ENCODE data around the gene EXO1. TPM values are rescaled to one million over a fixed set of nuclear protein-coding genes. Genes with fewer than 3 reads are reported as not detected.

The EXO1 gene
- total RNA-seq (1.6 and 5.0 TPM in 2 replicates), polyA plus RNA-seq (1.00 and 3.1 TPM in 2 replicates)

- Histone ChIP-seq H2AFZ (peak within 1 kb of the TSS; percentile 81), H3K9me2 (replicated peaks; ENCODE audit: insufficient read depth) (no peaks in the 10 kb centered on the region), H3K36me3 (replicated peaks; ENCODE audit: insufficient read depth, low read depth) (no peaks in the 10 kb centered on the region), H3K27me3 (no peaks in the 10 kb centered on the region), H4K20me1 (ENCODE audit: insufficient read depth, poor library complexity, severe bottlenecking) (no peaks in the 10 kb centered on the region), H3K27ac (peak within 1 kb of the TSS; percentile 99), H3K4me2 (peak within 1 kb of the TSS; percentile 93), H3K79me2 (peaks cover 3% of the 10 kb centered on the region), H3K4me3 (peak within 1 kb of the TSS; percentile 73), H3K9me3 (ENCODE audit: low read depth) (no peaks in the 10 kb centered on the region), H3K4me1 (ENCODE audit: insufficient read depth) (peaks cover 4% of the 10 kb centered on the region)
- under 1% methylated on average over 68 of the region's 68 CpGs for WGBS (ENCODE audit: low lambda C conversion rate, missing lambda C conversion rate)
- DNase-seq (ENCODE audit: low spot score) = peak; percentile 94
- TF ChIP-seq EZH2 (IDR thresholded peaks at IDR 0.05; ENCODE audit: borderline replicate concordance) = no peak
- TF ChIP-seq CTCF (IDR thresholded peaks at IDR 0.05; ENCODE audit: poor library complexity) = peak; percentile 45
Observed at GRCh38 chr1:241847796-241848685, at the start of gene EXO1. Gene EXO1, plus strand, starts transcription at chr1:241848204. Its CDS starts 2,222 bp downstream, at chr1:241850426.

DNA sequence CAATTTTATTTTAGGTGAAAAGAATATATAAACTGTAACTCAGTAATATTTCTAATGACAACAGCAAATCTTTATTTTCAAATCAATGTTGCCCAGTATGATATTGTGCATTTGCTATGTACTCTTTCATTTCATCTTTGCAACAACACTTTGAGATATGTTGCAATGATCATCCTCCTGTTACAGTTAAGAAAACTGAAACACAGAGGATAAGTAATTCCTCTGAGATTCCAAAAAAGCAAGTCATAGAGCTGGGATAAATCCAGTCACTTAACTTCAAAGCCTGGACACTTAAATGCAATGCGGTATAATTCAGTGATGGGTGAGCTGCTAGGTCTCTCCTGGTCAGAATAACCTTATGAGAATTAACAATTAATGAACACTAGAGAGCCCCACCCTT lies 48.6 kb upstream of the EXO1 start:
- Histone ChIP-seq H3K9me3 (ENCODE audit: low read depth) (no peaks in the 10 kb centered on the region), H3K4me3 (no peak overlapping the region), H4K20me1 (ENCODE audit: insufficient read depth, poor library complexity, severe bottlenecking) (no peaks in the 10 kb centered on the region), H3K27ac (no peak overlapping the region), H3K4me1 (ENCODE audit: insufficient read depth) (no peaks in the 10 kb centered on the region), H3K9me2 (replicated peaks; ENCODE audit: insufficient read depth) (no peaks in the 10 kb centered on the region), H3K4me2 (no peak overlapping the region), H3K27me3 (no peaks in the 10 kb centered on the region), H3K79me2 (no peaks in the 10 kb centered on the region), H3K36me3 (replicated peaks; ENCODE audit: insufficient read depth, low read depth) (no peaks in the 10 kb centered on the region), H2AFZ (no peak overlapping the region)
- no peak for DNase-seq (ENCODE audit: low spot score)
- 68% methylated on average over 1 of the region's 1 CpG for WGBS (ENCODE audit: low lambda C conversion rate, missing lambda C conversion rate)
- TF ChIP-seq CTCF (IDR thresholded peaks at IDR 0.05; ENCODE audit: poor library complexity) (no peak), EZH2phosphoT487 (IDR thresholded peaks at IDR 0.05; ENCODE audit: low read depth, severe bottlenecking, unreplicated experiment) (no peak), EZH2 (IDR thresholded peaks at IDR 0.05; ENCODE audit: borderline replicate concordance) (no peak)

- TF ChIP-seq CTCF (IDR thresholded peaks at IDR 0.05; ENCODE audit: poor library complexity) (no peak), EZH2 (IDR thresholded peaks at IDR 0.05; ENCODE audit: borderline replicate concordance) (no peak), EZH2phosphoT487 (IDR thresholded peaks at IDR 0.05; ENCODE audit: low read depth, severe bottlenecking, unreplicated experiment) (no peak)
- Histone ChIP-seq H3K9me3 (ENCODE audit: low read depth) (no peaks in the 10 kb centered on the region), H3K4me3 (no peak overlapping the region), H3K27me3 (no peaks in the 10 kb centered on the region), H3K4me1 (ENCODE audit: insufficient read depth) (no peaks in the 10 kb centered on the region), H3K9me2 (replicated peaks; ENCODE audit: insufficient read depth) (no peaks in the 10 kb centered on the region), H4K20me1 (ENCODE audit: insufficient read depth, poor library complexity, severe bottlenecking) (no peaks in the 10 kb centered on the region), H3K36me3 (replicated peaks; ENCODE audit: insufficient read depth, low read depth) (no peaks in the 10 kb centered on the region), H3K4me2 (no peak overlapping the region), H2AFZ (no peak overlapping the region), H3K27ac (no peak overlapping the region), H3K79me2 (no peaks in the 10 kb centered on the region)
- 82% methylated on average over 3 of the region's 3 CpGs for WGBS (ENCODE audit: low lambda C conversion rate, missing lambda C conversion rate)
- DNase-seq (ENCODE audit: low spot score) = no peak
Observed at GRCh38 chr1:241800640-241801039, 47.4 kb upstream of the EXO1 start.
